Activated T-cell treated with anti-CD3 and anti-CD28 coated beads for 24 hours (primary cell): ENCODE measurements around the gene WDR88.
"Not testable (repeated sequence)": the region's sequence is repeated elsewhere in the genome, so short reads cannot be mapped to it uniquely, and the experiment has no call there.

Experiments used
- DNase-seq: peaks from one replicate; pipeline ENCODE4 v3.0.0-alpha.2; 2020; ENCODE audit warnings: low read depth

The WDR88 gene

DNA sequence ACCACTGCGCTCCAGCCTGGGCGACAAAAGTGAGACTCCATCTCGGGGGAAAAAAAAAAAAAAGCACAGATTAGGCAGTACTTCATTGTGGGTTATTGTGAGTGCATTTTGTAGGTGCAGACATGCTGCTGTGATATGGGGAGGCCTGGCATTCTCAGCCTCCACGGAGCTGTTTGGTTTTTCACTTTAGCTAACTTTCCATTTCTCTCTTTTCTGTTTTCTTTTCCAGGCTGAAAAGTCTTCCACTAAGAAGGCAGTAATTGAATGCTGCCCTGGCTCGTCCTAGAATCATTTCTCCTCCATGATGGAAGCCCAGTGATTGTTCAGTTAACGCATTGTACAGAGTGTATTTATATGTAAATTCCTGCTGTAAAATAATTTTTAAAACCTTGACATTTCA is 2.0 kb upstream of the WDR88 start:
- no peak for DNase-seq

DNA sequence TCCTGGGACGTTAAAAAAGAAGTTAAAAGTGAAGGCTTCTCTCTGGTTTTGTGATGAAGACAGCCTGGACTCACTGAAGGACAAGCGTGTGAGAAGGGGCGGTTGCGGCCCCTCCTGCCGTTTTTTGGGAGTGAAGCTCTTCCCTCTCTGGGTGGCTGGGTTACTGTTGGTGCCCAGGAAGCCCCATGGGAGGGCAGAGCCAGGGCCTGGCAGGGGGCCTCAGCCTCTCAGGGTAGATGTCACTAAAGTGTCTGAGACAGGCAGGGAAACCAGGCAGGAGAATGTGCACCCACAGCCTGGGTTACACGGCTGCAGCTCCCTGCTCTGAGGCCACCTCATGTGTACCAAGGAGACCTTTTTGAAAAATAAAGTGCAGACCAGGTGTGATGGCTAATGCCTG is 1.5 kb upstream of the WDR88 start:
- no peak for DNase-seq

- DNase-seq, result no peak
Measured at GRCh38 chr19:33132425-33132824, 511 bp downstream of the WDR88 start.

GRCh38 chr19:33133438-33134031 is 1.6 kb downstream of the WDR88 start:
- no peak for DNase-seq

- DNase-seq, result peak; percentile 38
Measured at GRCh38 chr19:33134571-33135041, 2.7 kb downstream of the WDR88 start.

GRCh38 chr19:33139165-33139564 is 7.3 kb downstream of the WDR88 start:
- no peak for DNase-seq

DNA sequence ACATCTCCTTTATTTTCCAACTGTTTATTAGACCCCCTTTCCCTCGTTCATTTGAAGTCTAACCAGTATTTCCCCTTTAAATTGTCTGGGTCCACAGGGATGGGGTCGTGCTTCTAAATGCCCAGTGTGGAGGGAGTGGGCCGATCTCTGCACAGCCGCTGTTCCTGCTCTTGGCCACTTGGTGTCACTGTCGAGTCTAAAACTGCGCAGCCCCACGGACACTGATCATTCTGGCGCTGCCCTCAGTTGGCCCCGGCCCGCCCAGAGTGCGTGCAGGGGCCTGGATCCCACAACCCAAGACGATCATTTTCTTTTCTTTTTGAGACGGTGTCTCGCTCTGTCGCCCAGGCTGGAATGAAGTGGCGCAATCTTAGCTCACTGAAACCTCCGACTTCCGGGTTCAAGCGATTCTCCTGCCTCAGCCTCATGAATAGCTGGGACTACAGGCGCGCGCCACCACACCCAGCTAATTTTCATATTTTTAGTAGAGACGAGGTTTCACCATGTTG is 12.0 kb downstream of the WDR88 start:
- DNase-seq, result peak; percentile 45

DNA sequence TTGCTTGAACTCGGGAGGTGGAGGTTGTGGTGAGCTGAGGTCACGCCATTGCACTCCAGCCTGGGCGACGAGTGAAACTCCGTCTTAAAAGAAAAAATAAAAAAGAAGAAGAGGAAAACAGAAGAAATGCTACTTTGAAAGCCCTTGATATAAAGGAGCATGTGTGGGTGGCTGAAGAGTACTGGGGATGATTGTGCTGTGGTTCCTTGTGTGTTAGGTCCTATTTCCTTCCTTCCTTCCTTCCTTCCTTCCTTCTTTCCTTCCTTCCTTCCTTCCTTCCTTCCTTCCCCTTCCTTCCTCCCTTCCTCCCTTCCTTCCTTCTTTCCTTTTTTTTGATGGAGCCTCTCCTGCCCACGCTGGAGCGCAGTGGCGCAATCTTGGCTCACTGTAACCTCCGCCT is 14.3 kb downstream of the WDR88 start:
- DNase-seq, result no peak

GRCh38 chr19:33147538-33147937 is 15.6 kb downstream of the WDR88 start:
- no peak for DNase-seq

DNA sequence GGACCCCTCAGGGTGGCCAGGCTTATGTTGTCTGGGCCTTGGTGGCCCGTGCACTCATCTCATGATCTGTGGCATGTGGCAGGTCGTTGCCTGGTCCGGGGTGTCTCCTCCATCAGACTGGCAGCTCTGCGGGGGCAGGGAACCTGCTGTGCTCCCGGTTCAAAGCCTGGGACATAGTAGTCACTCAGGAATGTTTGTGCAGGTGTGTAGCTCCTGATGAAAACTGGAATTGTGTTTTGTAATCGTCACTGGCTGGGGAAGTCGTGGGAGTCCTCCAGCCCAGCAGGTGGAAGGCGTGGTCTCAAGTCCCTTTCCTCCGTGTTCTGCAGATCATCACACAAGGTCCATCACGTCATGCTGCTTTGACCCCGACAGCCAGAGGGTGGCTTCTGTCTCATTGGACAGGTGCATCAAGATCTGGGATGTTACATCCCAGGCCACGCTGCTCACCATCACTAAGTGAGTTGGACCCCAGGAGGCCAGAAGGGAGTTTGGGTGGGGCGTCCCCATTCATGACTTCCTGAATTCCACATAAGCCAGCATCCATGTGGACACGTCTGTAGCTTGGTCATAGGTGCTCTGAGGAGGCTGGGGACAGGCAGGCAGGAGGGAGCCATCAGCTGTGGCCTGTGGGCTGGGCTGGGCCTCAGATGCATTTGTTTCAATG is 19.1 kb downstream of the WDR88 start:
- no peak for DNase-seq

- no peak for DNase-seq
Measured at GRCh38 chr19:33152176-33152575, 20.3 kb downstream of the WDR88 start.

DNA sequence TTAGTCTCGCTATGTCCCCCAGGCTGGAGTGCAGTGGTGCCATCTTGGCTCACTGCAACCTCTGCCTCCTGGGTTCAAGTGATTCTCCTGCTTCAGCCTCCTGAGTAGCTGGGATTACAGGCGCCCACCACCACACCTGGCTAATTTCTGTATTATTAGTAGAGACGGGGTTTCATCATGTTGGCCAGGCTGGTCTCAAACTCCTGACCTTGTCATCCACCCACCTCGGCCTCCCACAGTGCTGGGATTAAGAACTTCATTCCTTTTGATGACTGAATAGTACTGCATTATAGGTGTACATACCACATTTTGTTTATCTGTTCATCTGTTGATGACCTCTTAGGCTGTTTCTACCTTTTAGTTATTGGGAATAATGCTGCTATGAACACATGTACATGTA is 20.7 kb downstream of the WDR88 start:
- DNase-seq, result not testable (repeated sequence)

DNA sequence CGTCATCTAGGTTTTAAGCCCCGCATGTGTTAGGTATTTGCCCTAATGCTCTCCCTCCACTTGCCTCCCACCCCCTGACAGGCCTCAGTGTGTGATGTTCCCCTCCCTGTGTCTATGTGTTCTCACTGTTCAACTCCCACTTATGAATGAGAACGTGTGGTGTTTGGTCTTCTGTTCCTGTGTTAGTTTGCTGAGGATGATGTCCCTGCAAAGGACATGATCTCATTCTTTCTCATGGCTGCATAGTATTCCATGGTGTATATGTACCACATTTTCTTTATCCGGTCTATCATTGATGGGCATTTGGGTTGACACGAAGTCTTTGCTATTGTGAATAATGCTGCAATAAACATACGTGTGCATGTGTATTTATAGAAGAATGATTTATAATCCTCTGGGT is 22.4 kb downstream of the WDR88 start:
- DNase-seq, result not testable (repeated sequence)

DNA sequence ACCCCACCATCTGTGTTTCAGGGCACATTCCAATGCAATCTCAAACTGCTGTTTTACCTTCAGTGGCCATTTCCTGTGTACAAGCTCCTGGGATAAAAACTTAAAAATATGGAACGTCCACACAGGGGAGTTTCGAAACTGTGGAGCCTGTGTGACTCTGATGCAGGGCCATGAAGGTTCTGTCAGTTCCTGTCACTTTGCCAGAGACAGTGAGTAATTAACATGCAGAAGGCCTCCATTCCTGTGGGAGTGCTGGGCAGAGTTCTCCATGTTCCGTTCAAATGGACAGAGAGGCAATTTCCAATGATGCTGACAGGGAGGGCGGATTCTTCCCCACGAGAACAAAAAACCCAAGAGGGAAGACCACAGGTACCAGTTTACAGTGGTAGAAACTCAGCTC is 24.4 kb downstream of the WDR88 start:
- DNase-seq, result no peak

DNA sequence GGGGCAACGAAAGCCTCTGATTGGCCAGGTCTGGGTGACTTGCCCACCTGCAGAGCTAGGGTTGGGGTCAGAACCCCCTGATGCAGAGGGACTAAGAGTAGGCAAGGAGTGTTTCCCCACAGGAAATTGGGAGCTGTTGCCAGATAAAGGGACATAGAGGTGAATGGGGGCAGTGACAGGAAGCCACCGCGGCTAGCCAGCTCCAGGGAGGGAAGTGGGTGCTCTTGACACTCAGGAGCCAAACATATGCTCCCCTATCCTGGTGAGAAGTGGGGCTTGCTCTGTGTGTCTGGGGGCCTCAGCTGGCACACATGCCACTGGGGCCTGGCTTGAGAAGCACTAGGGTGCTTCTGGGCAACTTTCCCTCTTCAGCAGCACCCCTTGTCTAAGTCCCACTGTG is 26.0 kb downstream of the WDR88 start:
- DNase-seq, result no peak

DNA sequence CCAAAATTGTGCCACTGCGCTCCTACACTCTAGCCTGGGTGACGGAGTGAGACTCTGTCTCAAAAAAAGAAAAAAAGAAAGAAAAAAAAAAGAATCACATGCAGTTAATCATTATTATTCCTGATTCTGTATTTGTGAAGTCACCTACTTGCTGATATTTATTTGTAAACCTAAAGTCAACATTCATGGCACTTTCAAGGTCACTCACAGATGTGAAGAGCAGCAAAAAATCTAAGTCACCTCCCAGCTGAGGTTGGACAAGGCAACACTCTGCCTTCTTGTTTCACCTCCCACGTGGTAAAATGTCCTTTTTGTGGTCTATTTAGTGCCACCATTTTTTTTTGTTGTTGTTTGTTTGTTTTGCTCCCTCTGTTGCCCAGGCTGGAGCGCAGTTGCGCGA is 26.5 kb downstream of the WDR88 start:
- no peak for DNase-seq

DNA sequence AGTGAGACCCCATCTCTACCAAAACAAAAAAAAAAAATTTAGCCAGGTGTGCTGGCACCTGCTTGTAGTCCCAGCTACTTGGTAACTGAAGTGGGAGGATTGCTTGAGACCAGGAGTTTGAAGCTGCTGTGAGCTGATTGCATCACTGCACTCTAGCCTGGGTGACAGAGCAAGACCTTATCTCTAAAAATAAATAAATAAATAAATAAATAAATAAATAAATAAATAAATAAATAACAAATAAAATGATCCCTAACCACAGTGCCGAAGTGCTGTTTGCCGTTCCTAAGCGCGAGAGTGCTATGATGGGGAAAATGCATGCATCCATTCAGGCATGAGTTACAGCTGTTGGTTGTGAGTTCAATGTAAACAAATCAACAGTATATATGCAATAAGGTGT is 27.2 kb downstream of the WDR88 start:
- no peak for DNase-seq

- no peak for DNase-seq
Measured at GRCh38 chr19:33159893-33160292, 28.0 kb downstream of the WDR88 start.

GRCh38 chr19:33161201-33161600 is 29.3 kb downstream of the WDR88 start:
- no peak for DNase-seq

DNA sequence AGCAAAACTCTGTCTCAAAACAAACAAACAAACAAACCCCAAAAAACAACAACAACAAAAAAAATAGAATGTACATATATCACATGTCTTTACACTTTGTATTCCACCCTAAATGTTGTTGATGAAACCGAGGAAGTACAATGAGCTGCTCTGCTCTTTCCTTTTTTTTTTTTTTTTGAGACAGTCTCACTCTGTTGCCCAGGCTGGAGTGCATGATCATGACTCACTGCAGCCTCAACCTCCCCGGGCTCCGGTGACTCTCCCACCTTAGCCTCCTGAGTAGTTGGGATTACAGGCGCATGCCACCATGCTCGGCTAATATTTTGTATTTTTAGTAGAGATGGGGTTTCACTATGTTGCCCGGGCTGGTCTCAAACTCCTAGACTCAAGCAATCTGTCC is 31.6 kb downstream of the WDR88 start:
- DNase-seq, result no peak

DNA sequence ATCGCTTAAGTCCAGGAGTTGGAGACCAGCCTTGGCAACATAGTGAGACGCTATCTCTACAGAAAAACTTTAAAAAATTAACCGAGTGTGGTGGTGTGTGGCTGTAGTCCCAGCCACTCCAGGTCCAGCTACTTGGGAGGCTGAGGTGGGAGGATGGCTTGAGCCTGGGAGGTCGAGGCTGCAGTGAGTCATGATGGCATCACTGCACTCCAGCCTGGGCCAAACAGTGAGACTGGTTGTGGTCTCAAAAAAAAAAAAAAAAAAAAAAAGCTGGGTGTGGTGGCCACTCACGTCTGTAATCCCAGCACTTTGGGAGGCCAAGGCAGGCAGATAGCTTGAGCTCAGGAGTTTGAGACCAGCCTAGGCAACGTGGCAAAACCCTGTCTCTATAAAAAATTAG is 34.1 kb downstream of the WDR88 start:
- DNase-seq, result not testable (repeated sequence)

- DNase-seq, result no peak
Measured at GRCh38 chr19:33167438-33167837, 35.5 kb downstream of the WDR88 start.

DNA sequence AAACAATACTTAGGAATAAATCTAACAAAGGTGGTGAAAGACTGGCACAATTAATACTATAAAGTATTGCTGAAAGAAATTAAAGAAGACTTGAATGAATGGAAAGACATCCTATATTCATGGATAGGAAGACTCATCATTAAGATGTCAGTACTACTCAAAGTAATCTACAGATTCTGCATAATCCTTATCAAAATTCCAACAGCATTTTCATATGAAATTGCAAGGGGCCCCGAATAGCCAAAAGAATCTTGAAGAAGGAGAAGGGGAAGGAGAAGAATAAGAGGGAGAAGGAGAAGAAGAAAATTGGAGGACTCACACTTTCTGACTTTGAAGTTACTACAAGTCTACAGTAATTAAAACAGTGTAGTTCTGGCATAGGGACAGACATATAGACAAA is 36.6 kb downstream of the WDR88 start:
- DNase-seq, result no peak

DNA sequence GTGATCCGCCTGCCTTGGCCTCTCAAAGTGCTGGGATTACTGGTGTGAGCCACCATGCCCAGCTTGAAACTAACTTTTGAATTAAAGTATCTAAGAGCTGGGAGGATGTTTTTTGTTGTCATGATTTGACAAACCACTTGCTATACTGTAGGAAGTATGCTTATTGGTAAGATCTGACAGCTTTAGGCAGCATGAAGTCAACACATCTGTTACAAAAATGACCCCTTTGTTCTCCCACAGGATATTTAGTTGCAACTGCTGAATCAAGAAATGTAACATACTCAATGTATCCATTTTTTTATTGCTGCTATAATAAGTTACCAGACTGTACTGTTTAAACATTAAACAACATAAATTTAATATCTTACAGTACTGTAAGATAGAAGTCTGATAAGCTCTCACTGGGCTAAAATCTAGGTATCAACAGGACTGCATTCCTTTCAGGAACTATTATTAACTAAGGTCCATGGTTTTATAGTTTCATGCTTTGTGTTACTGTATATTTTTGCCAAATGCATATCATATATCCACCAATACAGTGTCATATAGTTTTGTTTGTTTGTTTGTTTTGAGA is 39.4 kb downstream of the WDR88 start:
- no peak for DNase-seq
